ENCODE data around the gene SERPINB6.

GRCh38 chr6:2931970-2932748 is 39.2 kb downstream of the SERPINB6 start:
- peak; percentile 67; the same call in 1 of the 2 replicates for TF ChIP-seq SPI1 (IDR thresholded peaks at IDR 0.05; ENCODE audit: borderline replicate concordance, low read depth)
- peak; percentile 100 for TF ChIP-seq CTCF (IDR thresholded peaks at IDR 0.05; ENCODE audit: insufficient read depth, low read length)
- no peak for TF ChIP-seq POLR2AphosphoS5 (IDR thresholded peaks at IDR 0.05; ENCODE audit: low read depth)

All from HL-60 (cell line).